Endometrial microvascular endothelial cells (primary cell): ENCODE measurements around the gene PIGW. TPM values are rescaled to one million over a fixed set of nuclear protein-coding genes. Genes with fewer than 3 reads are reported as not detected.

Experiments used
- in situ Hi-C: cut with HindIII; loops from 2 replicates; pipeline ENCODE4 v1.10.0; 2017; ENCODE audit warnings: low sequenced_read_pairs, low pct_unique_long_range_greater_than_20kb; ENCODE audit errors: inconsistent ontology term
- total RNA-seq: library from RNA; depleted of rRNA; stranded (reverse); fragments of >200 nt; gene quantifications from one replicate; pipeline ENCODE4 v1.2.3, GENCODE V29; 2015; ENCODE audit errors: inconsistent ontology term

The PIGW gene
- 32.1 TPM for total RNA-seq

DNA sequence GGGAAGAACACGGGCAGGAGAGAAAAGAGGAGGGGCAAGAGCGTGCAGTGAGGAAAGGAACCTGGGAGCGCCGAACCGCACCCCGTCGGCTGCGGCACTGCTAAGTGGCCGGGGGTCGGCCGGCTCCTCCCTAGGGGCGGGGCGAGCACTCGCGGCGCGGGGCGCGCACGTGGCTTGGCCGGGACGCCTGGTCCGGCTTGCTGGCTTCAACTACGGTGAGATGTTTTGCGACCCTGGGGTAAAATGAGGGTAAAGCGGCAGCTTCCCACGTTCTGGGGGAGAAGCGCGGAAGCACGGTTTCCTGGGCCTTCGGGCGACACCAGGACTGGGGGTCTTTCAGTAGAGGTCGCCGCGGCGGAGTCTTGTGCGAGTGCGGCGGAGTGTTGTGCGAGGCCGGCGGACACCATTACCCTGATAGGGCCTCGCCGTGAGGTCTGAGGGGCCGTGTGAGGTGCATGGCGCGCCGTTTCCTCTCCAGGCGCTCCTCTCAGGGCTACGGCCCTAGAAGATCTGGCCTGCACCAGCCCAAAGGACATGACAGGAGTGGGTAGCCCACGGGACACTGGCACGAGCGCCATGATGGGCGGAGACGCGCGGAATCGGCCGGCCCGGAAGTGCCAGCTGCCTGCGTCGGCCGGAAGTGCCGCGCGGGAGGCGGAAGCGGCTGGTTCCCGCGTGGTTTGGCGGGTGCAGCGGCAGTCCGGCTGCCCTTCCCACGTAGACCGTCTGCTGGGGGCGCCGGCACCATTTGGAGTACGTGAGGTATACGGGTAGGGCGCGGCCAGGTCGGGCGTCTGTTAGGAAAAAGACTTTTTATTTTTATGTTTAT is at the start of gene PIGW, which contains the start of gene MYO19:
PIGW (plus strand) TSS at position 148 of the 829 bp plus-strand sequence. CDS start 2,115 bp downstream, outside the sequence.
MYO19 (minus strand) TSS at position 29 of the 829 bp plus-strand sequence. CDS start 2,330 bp downstream, outside the sequence.
- in situ Hi-C loops: no loop called here

GRCh38 chr17:36485027-36485426 is 49.8 kb upstream of the PIGW start:
- in situ Hi-C loops: no loop called here

- in situ Hi-C loops: no loop called here
Measured at GRCh38 chr17:36485805-36486203, 49.0 kb upstream of the PIGW start.

GRCh38 chr17:36486204-36487194 is 48.3 kb upstream of the PIGW start, which contains the start of gene ZNHIT3:
ZNHIT3 (plus strand) TSS chr17:36486681; CDS start chr17:36486700, 19 bp downstream.
- in situ Hi-C loops: no loop called here

DNA sequence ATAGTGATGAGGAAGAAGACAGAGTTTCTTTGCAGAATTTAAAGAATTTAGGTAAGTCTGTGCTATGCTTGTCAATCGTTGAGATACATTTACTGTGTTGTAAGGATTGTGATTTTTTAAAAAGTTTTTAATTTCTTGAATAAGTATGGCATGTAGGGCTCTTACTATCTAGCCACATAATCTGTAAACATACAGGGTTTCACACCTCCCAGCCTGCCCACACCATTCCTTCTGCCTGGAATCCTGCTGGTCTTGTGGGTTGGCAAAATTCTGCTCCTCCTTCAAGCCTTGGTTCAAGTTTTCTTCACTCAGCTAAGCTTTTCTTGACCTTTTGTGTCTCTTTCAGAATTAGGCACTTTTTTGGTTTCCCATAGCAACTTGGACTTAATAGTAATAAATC is 40.8 kb upstream of the PIGW start:
- in situ Hi-C loops: no loop called here

- in situ Hi-C loops: no loop called here
Measured at GRCh38 chr17:36494674-36495073, 40.1 kb upstream of the PIGW start.

DNA sequence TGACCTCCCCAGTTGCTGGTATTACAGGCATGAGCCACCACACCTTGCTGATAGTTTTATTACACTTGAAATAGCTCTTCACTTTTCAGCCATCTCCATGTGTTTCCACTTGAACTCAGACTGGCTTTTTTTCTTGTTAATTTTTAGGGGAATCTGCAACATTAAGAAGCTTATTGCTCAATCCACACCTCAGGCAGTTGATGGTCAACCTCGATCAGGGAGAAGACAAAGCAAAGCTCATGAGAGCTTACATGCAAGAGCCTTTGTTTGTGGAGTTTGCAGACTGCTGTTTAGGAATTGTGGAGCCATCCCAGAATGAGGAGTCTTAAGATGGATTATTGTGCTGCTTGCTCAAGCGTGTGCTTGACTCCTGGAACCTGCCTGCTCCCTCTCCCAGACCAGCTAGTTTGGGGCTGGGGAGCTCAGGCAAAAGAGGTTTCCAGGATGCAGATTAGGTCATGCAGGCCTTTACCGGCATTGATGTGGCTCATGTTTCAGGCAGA is 39.7 kb upstream of the PIGW start:
- in situ Hi-C loops: no loop called here

- in situ Hi-C loops: no loop called here
Measured at GRCh38 chr17:36496018-36496789, 38.6 kb upstream of the PIGW start.

- in situ Hi-C loops: no loop called here
Measured at GRCh38 chr17:36498155-36498554, 36.6 kb upstream of the PIGW start.

GRCh38 chr17:36498560-36499300 is 36.1 kb upstream of the PIGW start:
- in situ Hi-C loops: no loop called here

GRCh38 chr17:36500745-36501225 is 34.0 kb upstream of the PIGW start:
- in situ Hi-C loops: no loop called here

- in situ Hi-C loops: no loop called here
Measured at GRCh38 chr17:36501351-36501750, 33.4 kb upstream of the PIGW start.

- in situ Hi-C loops: no loop called here
Measured at GRCh38 chr17:36501963-36502362, 32.8 kb upstream of the PIGW start.

- in situ Hi-C loops: no loop called here
Measured at GRCh38 chr17:36503456-36504155, 31.2 kb upstream of the PIGW start.

- in situ Hi-C loops: no loop called here
Measured at GRCh38 chr17:36504156-36504545, 30.6 kb upstream of the PIGW start.

- in situ Hi-C loops: no loop called here
Measured at GRCh38 chr17:36505171-36505570, 29.6 kb upstream of the PIGW start.

GRCh38 chr17:36506249-36506826 is 28.4 kb upstream of the PIGW start:
- in situ Hi-C loops: no loop called here
